HG03571 (cell line): ENCODE measurements around the gene TIMM10.
A peak's percentile ranks its signal among the peaks of the same experiment; 100 is the strongest.

Experiments
- ATAC-seq: cut with Tn5 transposase; IDR thresholded peaks from one replicate; pipeline ENCODE4 v1.9.1; 2021; ENCODE audit not compliant: unreplicated experiment

TIMM10 gene, protein sequence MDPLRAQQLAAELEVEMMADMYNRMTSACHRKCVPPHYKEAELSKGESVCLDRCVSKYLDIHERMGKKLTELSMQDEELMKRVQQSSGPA

DNA sequence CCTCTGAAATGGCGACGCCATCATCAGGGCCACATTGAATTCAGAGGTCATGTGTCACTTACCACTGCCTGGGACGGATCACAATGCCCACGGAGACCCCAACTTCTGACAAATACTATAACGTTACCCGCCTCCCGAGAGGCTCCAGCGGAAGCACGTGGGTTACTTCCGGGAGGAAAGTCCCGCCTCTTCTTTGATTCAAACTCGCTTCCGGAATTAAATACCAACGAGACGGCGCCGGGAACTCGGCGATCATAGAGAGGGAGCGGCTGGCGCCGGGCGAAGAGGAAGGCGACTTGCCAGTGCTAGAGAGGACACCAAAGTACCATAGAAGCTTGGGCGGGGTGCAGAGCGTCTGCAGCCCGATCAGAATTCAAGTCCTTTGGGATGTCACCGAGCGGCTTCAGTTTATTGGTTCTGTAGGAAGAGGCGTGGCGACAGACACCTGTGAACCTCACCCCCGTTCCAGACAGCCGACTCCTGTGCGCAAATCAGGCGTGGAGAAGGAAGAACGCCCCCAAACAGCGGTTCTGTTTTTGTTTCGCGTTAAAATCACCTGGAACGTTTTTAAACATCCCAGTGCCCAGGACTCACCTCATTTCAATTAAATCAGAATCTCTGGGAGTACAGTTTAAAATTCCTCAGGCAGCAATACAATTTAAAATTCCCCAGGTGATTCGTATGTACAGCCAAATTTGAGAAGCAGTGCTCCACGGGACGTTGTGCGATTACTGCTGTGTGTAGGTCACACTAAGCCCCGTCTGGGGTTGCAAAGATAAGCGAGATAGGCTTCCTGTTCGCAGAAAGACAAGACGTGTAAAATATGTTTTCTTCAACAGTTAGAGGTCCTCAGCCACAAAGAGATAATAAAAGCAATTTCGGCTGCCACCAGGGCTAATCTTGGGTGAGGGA lies at the start of gene TIMM10:
Gene TIMM10 (minus strand): TSS at position 159 of the 912 bp plus-strand sequence. CDS start 565 bp downstream, outside the sequence.
- ATAC-seq = peak; percentile 97

DNA sequence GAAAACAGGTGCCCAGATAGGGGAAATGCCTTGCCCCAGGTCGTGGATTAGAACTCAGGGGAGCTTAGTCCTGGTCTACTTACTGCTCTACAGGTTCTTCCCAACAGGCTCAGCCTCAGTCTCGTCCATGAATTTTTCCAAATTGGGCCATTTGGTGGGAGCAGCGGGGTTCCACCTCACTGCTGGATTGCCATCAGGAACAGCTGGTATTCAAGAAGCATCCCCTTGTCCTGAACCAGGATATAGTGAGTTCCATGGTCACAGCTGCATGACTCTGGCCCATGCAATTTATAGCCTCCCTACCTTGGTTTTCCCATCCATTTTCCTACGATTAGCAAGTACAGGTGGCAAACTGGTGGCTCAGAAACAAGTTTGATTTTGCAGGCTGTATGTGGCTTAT lies 43.5 kb upstream of the TIMM10 start:
- no peak for ATAC-seq

DNA sequence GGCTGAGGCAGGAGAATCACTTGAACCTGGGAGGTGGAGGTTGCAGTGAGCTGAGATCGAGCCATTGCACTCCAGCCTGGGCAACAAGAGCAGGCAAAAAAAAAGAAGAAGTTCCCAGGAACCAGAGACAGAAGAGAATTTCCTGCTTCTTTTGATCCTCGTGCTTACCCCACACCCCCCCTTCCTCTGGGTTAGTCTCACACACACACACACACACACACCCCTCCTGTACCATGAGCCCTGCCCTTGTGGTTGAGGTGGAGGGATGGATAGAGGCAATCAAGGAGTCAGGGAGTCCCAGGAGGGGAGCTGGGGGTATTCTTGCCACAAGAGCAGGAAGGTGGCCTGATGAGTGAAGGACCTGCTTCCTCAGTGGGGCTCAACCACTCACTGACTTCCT lies 41.1 kb upstream of the TIMM10 start:
- ATAC-seq = no peak

DNA sequence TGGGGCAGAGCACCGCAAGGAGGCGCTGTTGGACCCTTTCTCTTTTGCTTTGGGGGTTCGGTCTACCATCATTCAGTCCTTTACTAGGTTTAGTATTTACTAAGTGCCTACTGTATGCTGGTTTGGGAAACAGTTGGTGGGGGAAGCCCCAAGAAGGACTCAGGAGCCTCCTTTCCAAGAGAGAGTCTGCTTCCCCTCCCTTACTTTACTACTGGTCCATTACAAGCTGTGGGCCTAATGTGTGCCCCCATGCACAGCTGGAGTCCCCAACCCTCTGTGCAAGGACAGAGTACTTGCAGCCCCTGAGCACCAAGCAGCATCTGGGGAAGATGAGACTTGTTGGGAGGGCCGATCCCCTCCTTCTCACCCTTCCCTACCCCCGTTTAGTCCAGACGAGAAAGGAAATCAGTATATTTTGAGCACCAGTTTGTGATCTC lies 37.8 kb upstream of the TIMM10 start:
- ATAC-seq = no peak

DNA sequence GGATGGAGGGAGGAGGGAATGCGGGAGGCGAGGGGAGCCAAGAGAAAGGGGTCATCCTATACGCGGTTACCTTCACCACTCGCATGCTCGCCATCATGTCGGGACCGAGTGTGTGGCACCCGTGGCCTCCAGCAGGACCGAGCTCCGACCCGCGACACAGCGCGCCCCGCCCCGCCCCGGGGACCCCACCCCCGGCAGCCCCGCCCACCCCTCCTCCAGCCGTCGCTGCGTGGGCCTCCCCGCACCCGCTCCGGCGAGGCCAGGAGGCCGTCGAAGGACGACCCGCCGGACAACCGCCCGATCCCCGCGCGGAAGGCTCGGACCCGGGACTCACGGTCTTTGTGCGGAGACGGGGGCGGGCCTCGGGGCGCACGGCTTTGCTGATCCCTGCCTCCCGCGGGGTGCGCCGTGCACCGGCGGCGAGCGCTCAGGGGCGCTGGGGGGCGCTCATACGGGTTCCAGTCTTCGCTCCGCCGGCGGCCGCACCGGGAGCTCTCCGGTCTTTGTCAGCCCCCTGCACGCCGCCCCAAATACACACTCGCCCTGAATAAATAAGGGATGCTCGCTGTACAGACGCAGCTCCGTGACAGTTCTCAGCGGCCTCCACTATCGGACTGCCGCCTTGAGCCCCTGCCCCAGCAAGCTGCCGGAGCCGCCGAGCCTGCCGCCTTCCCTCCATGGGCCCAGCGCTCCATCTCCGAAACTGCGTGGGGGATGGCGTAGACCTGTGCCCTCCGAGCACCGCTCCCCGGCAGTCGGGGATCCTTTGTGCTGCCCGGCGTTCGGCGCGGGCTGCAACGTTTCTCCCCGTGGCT lies 37.2 kb upstream of the TIMM10 start, which contains the start of gene UBE2L6:
Gene UBE2L6 (minus strand): TSS at position 158 of the 815 bp plus-strand sequence. CDS start 61 bp downstream, at position 97.
- ATAC-seq = peak; percentile 69

DNA sequence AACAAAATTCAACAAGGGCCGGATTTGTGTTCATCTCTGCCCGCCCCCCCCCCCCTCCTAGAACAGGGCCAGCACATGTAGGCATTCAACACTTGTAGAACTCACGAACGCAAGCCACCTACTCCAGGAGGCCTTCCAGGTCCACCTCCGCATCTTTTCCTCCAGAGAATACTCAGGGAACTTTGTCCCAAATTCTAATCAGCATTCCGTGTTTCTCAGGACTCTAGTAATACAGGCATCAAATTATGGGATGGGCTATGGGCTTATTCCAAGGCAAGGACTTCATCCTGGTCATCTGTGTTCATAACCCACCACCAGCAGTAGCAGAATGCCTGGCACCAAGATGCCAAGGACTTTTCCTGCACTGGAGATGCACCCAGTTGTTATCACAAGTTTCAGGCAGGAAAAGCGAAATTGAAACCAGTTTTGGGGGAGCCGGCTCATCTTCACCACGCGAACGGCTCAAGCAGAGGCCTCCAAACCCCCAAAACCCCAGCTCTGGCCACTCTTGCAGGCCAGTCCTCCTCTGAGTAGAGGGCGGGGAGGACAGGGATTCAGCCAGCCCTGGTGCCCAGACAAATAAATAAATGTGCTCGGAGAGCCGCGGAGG lies 36.5 kb upstream of the TIMM10 start:
- no peak for ATAC-seq

DNA sequence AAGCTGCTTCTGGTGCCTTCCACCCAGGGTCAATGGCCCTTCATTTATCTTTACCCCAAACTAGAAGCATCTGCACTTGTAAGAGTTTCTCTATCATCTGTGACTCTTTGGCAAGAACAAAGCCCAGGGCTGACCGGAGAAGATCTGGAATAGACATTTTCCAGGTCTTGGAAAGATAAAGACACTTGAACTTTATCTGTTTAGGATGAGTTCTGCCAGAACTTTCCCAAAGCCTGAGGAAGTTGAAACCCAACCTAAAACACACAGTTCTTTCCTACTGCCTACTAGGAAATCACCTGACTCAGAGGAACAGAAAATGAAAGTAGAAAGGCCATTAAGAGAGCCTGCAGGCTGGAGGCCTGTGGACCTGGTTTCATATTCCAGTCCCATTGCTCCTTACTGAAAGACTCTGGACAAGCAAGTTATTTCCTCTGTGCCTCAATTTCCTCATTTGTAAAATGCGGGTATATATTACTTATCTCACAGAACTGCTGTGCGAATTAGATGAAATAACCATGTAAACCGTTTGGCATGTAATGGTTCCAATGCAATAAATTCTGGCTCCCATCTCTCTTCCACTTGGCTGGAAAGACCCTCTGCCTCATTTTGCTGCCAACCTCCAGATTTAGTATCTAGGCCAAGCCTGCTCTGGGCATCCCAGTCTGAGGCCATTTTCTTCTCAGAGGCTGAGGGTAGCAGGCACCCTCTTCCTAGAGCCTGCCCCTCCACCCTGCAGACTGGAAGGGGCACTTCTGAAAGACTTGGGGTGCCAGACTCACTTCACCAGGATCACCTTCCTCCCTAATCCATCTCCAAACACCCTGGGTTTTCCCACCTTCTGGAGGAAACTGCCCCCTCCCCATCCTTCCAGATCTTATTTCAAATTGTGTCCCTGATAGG lies 35.7 kb upstream of the TIMM10 start:
- peak; percentile 73 for ATAC-seq

DNA sequence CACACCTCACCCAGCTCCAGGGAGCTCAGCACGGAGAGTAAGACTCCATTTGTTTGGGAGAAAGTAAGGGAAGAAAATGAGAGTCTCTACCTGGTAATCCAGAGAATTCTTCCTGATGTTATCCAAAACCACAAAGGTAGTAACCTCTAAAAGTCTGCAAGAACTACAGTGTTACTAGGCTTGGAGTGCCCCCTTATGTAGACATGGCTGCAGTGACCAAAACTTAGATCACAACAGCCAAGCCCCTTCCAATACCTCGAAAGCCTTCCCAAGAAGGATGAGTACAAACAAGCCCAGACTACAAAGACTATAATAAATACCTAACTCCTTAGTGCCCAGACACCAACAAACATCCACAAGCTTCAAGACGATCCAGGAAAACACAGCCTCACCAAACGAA lies 32.0 kb upstream of the TIMM10 start:
- no peak for ATAC-seq

DNA sequence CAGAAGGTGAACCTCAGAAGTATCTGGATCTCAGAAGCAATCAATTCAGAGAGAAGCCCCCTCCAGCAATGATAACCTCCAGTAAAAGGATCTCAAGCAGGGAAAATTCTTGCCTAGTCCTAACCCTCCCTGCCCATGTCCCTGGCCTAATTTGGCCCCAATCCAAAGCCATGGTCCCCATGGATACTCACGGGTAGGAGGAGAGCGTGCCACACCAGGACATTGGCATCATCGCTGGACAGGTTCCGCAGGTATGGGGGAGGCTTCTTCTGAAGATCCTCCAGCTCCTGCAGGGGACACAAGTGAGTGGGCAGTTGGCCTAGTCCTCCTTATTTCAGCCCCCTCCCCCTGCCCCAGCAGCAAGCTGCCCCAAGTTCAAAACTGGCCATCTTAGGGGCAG lies 29.6 kb upstream of the TIMM10 start:
- ATAC-seq = no peak

DNA sequence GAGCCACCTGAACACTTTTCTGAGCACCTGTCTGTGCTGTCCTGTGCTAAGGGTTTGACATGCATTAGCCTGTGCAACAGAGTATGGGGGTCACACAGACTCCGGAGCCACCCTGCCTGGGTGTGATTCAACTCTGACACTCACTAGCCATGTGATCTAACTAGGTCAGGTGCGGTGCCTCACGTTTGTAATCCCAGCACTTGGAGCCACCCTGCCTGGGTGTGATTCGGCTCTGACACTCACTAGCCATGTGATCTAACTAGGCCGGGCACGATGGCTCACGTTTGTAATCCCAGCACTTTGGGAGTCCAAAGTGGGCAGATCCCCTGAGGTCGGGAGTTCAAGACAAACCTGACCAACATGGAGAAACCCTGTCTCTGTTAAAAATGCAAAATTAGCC lies 25.5 kb upstream of the TIMM10 start:
- no peak for ATAC-seq

DNA sequence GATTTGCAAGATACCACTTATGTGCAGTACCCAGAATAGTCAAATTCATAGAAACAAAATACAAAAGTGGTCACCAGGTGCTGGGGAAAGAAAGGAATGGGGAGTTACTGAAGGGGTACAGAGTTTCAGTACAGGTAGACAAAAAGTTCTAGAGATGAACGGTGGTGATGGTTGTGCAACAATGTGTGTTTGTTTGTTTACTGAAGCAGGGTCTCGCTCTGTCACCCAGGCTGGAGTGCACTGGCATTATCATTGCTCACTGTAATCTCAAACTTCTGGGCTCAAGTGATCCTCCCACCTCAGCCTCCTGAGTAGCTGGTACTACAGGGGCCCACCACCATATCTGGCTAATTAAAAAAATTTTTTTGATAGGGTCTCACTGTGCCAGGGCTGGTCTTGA lies 24.8 kb upstream of the TIMM10 start:
- ATAC-seq = no peak

DNA sequence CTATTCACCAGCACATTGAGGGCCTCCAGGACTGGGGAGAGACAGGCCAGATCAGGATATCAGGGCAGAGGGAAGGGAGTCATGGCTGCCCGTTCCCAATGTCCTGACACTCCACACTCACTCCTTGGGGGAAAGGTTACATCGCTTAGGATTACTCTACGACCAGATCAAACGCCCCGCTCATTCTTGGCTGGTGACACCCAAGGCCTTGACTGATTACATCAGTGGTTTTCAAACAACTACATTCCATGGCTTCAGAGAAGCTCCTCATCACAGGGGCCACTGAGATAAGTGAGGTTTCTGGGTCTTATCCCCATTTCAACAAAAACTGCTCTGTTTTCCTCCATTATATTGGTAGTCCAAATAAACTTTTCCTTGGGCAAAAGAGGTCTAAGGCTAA lies 21.9 kb upstream of the TIMM10 start:
- ATAC-seq = no peak

DNA sequence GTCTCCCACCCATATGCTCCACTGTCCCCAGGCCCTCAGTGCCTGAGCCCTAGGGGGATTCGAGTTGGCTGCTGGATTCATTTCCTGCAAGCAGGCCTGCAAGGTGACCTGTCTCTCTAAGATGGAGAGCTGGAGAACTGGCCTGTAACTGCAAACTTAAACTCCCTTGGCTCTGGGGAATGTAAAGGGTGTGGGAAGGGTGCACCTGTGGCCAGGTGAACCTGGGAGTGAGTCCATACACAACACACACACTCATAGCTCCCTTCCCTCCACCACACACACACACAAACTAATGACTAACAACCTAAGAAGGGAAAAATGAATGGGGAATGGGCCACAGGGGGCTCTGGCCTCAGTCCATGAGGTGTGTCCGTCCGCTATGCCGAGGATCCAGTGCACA lies 21.4 kb upstream of the TIMM10 start:
- ATAC-seq = no peak

DNA sequence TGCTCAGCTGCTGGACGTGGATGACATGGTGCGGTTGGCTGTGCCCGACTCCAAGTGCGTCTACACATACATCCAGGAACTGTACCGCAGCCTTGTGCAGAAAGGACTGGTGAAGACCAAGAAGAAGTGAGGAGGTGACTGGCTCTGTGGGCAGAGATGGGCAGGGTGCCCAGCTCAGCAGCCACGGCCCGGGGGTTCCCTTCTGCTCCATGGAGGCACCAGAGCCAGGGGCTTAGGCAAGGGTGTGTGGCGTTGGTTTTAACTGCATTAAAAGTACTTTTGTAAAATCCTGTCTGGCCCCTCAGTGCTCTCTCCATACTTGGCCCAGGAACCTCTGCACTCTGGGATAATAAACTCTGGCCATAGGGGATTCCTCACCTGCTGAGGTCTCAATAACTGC lies 19.4 kb upstream of the TIMM10 start:
- no peak for ATAC-seq

DNA sequence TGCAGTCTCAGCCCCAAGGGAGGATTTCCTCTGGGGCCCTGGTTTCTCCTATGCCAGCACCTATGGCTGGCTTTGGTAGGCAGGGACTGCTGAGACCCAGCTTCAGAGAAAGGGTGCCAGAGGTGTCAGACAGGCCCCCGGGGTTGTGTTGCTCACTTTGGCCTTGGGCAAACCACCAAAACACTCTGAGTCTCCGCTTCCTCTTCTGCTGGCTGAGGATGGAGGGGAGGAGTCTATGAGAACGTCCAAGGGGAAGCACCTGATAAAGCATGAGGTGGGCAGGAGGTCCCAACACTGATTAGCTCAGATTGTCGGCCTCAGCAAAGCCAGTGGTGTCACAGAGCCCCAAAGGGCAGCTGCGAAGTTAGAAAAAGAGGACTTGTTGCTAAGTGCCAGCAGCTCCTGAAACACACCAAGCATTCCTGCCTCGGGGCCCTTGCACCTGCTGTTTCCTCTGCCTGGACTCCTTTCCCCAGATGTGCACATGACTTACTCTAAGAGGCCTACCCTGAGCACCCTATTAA lies 17.4 kb upstream of the TIMM10 start:
- ATAC-seq = peak; percentile 93

DNA sequence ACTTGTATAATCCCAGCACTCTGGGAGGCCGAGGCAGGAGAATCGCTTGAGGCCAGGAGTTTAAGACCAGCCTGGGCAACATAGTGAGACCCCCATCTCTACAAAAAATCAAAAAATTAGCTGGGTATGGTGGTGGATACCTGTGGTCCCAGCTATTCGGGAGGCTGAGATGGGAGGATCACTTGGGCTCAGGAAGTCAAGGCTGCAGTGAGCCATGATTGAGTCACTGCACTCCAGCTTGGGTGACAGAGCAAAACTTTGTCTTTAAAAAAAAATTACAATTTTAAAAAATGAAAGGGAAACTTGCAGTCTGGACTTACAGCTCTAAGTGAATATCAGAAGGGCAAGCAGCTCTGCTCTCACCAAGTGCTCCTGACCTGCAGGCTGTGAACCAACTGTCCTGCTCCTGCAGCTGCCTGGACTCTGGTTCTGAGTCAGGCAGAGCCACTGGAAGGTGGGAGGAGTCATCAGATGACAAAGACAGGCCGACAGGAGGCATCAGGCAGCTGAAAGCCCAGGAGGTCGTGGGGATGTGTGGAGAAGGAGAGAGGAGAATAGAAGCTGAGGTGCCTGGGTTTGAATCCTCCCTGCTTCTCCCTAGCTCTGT lies 16.4 kb upstream of the TIMM10 start:
- peak; percentile 48 for ATAC-seq

DNA sequence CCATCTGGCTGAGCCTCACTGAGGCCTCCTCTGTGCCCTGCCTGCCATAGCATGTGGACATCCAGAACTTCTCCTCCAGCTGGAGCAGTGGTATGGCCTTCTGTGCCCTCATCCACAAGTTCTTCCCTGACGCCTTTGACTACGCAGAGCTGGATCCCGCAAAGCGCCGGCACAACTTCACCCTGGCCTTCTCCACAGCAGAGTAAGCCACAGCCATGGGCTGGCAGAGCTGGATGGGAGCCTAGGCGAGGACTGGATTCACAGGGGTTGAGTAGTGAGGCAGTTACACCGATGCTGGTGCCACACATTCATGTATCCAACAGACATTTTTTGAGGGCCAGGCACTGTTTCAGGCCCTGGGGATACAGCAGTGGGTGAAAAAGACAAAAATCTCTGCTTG lies 15.9 kb upstream of the TIMM10 start:
- no peak for ATAC-seq

DNA sequence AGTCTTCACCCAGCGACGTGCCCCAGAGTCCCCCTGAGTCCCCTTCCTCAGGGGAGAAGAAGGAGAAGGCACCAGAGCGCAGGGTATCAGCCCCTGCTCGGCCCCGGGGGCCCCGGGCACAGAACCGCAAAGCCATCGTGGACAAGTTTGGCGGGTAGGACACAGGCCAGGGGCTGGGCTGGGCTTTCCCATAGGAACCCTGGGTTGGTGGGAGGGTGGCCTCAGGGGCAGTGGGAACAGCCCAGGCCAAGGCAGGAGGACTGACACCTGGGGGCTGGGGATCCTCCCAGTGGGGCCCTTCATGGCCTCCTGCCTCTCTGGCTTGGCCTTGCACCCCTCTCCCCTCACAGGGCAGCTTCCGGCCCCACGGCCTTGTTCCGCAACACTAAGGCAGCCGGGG lies 15.3 kb upstream of the TIMM10 start:
- ATAC-seq = no peak

DNA sequence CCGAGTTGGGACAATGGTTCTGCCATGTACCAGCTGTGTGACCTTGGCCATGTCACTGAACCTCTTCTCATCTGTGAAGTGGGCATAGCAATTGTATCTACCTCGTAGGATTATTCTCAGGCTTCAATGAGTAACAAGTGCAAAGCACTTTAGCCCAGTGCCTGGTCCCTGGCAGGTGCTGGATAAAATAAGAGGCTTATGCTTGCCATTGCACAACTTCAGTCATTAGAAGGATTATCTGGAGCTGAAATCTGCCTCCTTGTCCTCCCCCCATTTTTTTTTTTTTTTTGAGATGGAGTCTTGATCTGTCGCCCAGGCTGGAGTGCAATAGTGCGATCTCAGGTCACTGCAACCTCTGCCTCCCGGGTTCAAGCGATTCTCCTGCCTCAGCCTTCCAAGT lies 14.0 kb upstream of the TIMM10 start:
- no peak for ATAC-seq

DNA sequence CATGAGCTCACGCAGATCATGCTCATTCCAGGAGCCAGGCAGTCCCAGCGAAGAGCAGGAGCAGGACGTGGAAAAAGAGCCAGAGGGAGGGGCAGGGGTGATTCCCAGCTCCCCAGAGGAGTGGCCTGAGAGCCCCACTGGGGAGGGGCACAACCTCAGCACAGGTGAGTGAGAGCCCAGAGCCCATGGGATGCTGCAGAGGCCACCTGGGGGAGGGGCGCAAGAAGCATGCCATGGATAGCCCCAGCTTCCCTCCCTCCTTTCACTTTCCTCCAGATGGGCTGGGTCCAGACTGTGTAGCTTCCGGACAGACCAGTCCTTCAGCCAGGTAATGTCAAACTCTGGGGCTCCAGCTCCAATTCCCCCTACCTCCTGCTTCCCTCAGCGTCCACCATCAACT lies 13.0 kb upstream of the TIMM10 start:
- no peak for ATAC-seq
